Stimulated activated naive CD8-positive, alpha-beta T cell treated with anti-CD3 and anti-CD28 coated beads, Interleukin-15, Interleukin-2, amounts not matched to agents 100 ng/mL and 50 ng/mL, for 24 hours (primary cell): ENCODE data around the gene IL1R2.

Experiments
- H3K27ac Mint-ChIP-seq: one replicate; pipeline ENCODE4 v1.8.0; 2021; ENCODE audit warnings: mild to moderate bottlenecking, mixed read lengths
- H3K27me3 Mint-ChIP-seq: one replicate; pipeline ENCODE4 v1.8.0; 2021; ENCODE audit warnings: mixed read lengths
- H3K36me3 Mint-ChIP-seq: one replicate; pipeline ENCODE4 v1.8.0; 2021; ENCODE audit warnings: low read depth, mixed read lengths
- H3K4me1 Mint-ChIP-seq: one replicate; pipeline ENCODE4 v1.8.0; 2021; ENCODE audit warnings: low read depth, mixed read lengths
- H3K4me3 Mint-ChIP-seq: one replicate; pipeline ENCODE4 v1.8.0; 2021; ENCODE audit warnings: mild to moderate bottlenecking, mixed read lengths
- H3K9me3 Mint-ChIP-seq: one replicate; pipeline ENCODE4 v1.8.0; 2021; ENCODE audit warnings: mixed read lengths

The IL1R2 gene

GRCh38 chr2:101963198-101963597, 28.6 kb upstream of the IL1R2 start:
- H3K36me3 Mint-ChIP-seq = peaks cover under 1% of the 10 kb centered on the region
- H3K4me1 Mint-ChIP-seq = peaks cover under 1% of the 10 kb centered on the region
- no peak overlapping the region for H3K4me3 Mint-ChIP-seq
- peaks cover 6% of the 10 kb centered on the region for H3K9me3 Mint-ChIP-seq
- H3K27me3 Mint-ChIP-seq = peaks cover 3% of the 10 kb centered on the region
- no peak overlapping the region for H3K27ac Mint-ChIP-seq

GRCh38 chr2:101967826-101968513, 23.8 kb upstream of the IL1R2 start:
- Mint-ChIP-seq H3K9me3 (peaks cover 24% of the 10 kb centered on the region), H3K27me3 (peaks cover 10% of the 10 kb centered on the region), H3K36me3 (peaks cover 9% of the 10 kb centered on the region), H3K4me1 (peaks cover 5% of the 10 kb centered on the region), H3K27ac (no peak overlapping the region), H3K4me3 (no peak overlapping the region)

GRCh38 chr2:101969723-101970122, 22.0 kb upstream of the IL1R2 start:
- H3K4me3 Mint-ChIP-seq = no peak overlapping the region
- peaks cover 8% of the 10 kb centered on the region for H3K4me1 Mint-ChIP-seq
- peaks cover 6% of the 10 kb centered on the region for H3K27me3 Mint-ChIP-seq
- H3K27ac Mint-ChIP-seq = no peak overlapping the region
- peaks cover 9% of the 10 kb centered on the region for H3K36me3 Mint-ChIP-seq
- peaks cover 25% of the 10 kb centered on the region for H3K9me3 Mint-ChIP-seq

- H3K36me3 Mint-ChIP-seq = peaks cover 9% of the 10 kb centered on the region
- peaks cover 10% of the 10 kb centered on the region for H3K27me3 Mint-ChIP-seq
- peaks cover 8% of the 10 kb centered on the region for H3K4me1 Mint-ChIP-seq
- H3K9me3 Mint-ChIP-seq = peaks cover 25% of the 10 kb centered on the region
- H3K4me3 Mint-ChIP-seq = no peak overlapping the region
- no peak overlapping the region for H3K27ac Mint-ChIP-seq
Observed at GRCh38 chr2:101970901-101971300, 20.9 kb upstream of the IL1R2 start.

- H3K9me3 Mint-ChIP-seq = peaks cover 25% of the 10 kb centered on the region
Observed at GRCh38 chr2:101971836-101972235, 19.9 kb upstream of the IL1R2 start.

GRCh38 chr2:101972621-101973434, 18.9 kb upstream of the IL1R2 start:
- Mint-ChIP-seq H3K9me3 (peaks cover 25% of the 10 kb centered on the region), H3K27me3 (peaks cover 10% of the 10 kb centered on the region), H3K4me1 (peaks cover 8% of the 10 kb centered on the region), H3K36me3 (peaks cover 9% of the 10 kb centered on the region), H3K4me3 (no peak overlapping the region), H3K27ac (no peak overlapping the region)

More at GRCh38 chr2:101971836-101972235, 19.9 kb upstream of the IL1R2 start:
- no peak overlapping the region for H3K4me3 Mint-ChIP-seq
- H3K27ac Mint-ChIP-seq = no peak overlapping the region
- peaks cover 9% of the 10 kb centered on the region for H3K36me3 Mint-ChIP-seq
- peaks cover 10% of the 10 kb centered on the region for H3K27me3 Mint-ChIP-seq
- peaks cover 8% of the 10 kb centered on the region for H3K4me1 Mint-ChIP-seq

GRCh38 chr2:101974663-101975062, 17.1 kb upstream of the IL1R2 start:
- H3K27me3 Mint-ChIP-seq = peaks cover 10% of the 10 kb centered on the region
- peaks cover 8% of the 10 kb centered on the region for H3K4me1 Mint-ChIP-seq
- H3K36me3 Mint-ChIP-seq = peaks cover 9% of the 10 kb centered on the region
- no peak overlapping the region for H3K27ac Mint-ChIP-seq
- no peak overlapping the region for H3K4me3 Mint-ChIP-seq
- peaks cover 25% of the 10 kb centered on the region for H3K9me3 Mint-ChIP-seq

GRCh38 chr2:101975171-101975870, 16.4 kb upstream of the IL1R2 start:
- H3K4me3 Mint-ChIP-seq = no peak overlapping the region
- H3K36me3 Mint-ChIP-seq = peaks cover 9% of the 10 kb centered on the region
- no peak overlapping the region for H3K27ac Mint-ChIP-seq
- H3K27me3 Mint-ChIP-seq = peaks cover 10% of the 10 kb centered on the region
- peaks cover 22% of the 10 kb centered on the region for H3K9me3 Mint-ChIP-seq
- H3K4me1 Mint-ChIP-seq = peaks cover 8% of the 10 kb centered on the region

GRCh38 chr2:101976891-101977290, 14.9 kb upstream of the IL1R2 start:
- Mint-ChIP-seq H3K9me3 (peaks cover 11% of the 10 kb centered on the region), H3K36me3 (peaks cover 9% of the 10 kb centered on the region), H3K27me3 (peaks cover 10% of the 10 kb centered on the region)

GRCh38 chr2:101980368-101980767, 11.4 kb upstream of the IL1R2 start:
- Mint-ChIP-seq H3K36me3 (no peaks in the 10 kb centered on the region), H3K27ac (no peak overlapping the region), H3K4me1 (peaks cover 5% of the 10 kb centered on the region), H3K27me3 (peaks cover 4% of the 10 kb centered on the region), H3K9me3 (no peaks in the 10 kb centered on the region), H3K4me3 (no peak overlapping the region)

More at GRCh38 chr2:101976891-101977290, 14.9 kb upstream of the IL1R2 start:
- Mint-ChIP-seq H3K4me1 (peaks cover 13% of the 10 kb centered on the region), H3K27ac (no peak overlapping the region), H3K4me3 (no peak overlapping the region)

- Mint-ChIP-seq H3K4me1 (peaks cover 9% of the 10 kb centered on the region), H3K36me3 (no peaks in the 10 kb centered on the region), H3K27me3 (peaks cover 5% of the 10 kb centered on the region), H3K9me3 (no peaks in the 10 kb centered on the region), H3K4me3 (no peak overlapping the region), H3K27ac (no peak overlapping the region)
Observed at GRCh38 chr2:101981066-101981465, 10.7 kb upstream of the IL1R2 start.

- H3K27me3 Mint-ChIP-seq = peaks cover 5% of the 10 kb centered on the region
- no peaks in the 10 kb centered on the region for H3K36me3 Mint-ChIP-seq
- peaks cover 13% of the 10 kb centered on the region for H3K4me1 Mint-ChIP-seq
- H3K27ac Mint-ChIP-seq = no peak overlapping the region
- no peak overlapping the region for H3K4me3 Mint-ChIP-seq
- no peaks in the 10 kb centered on the region for H3K9me3 Mint-ChIP-seq
Observed at GRCh38 chr2:101981504-101981903, 10.3 kb upstream of the IL1R2 start.

GRCh38 chr2:101982495-101983029, 9.2 kb upstream of the IL1R2 start:
- Mint-ChIP-seq H3K36me3 (no peaks in the 10 kb centered on the region), H3K9me3 (no peaks in the 10 kb centered on the region), H3K27ac (no peak overlapping the region), H3K27me3 (peaks cover 5% of the 10 kb centered on the region), H3K4me3 (no peak overlapping the region), H3K4me1 (peaks cover 24% of the 10 kb centered on the region)

GRCh38 chr2:101983486-101983885, 8.3 kb upstream of the IL1R2 start:
- H3K36me3 Mint-ChIP-seq = no peaks in the 10 kb centered on the region
- H3K4me3 Mint-ChIP-seq = no peak overlapping the region
- no peak overlapping the region for H3K27ac Mint-ChIP-seq
- H3K27me3 Mint-ChIP-seq = peaks cover 5% of the 10 kb centered on the region
- peaks cover 33% of the 10 kb centered on the region for H3K4me1 Mint-ChIP-seq
- H3K9me3 Mint-ChIP-seq = no peaks in the 10 kb centered on the region

GRCh38 chr2:101983928-101984327, 7.8 kb upstream of the IL1R2 start:
- peaks cover 33% of the 10 kb centered on the region for H3K4me1 Mint-ChIP-seq
- no peak overlapping the region for H3K27ac Mint-ChIP-seq
- peaks cover 5% of the 10 kb centered on the region for H3K27me3 Mint-ChIP-seq
- no peaks in the 10 kb centered on the region for H3K9me3 Mint-ChIP-seq
- H3K36me3 Mint-ChIP-seq = no peaks in the 10 kb centered on the region
- no peak overlapping the region for H3K4me3 Mint-ChIP-seq
